Skeletal muscle satellite cell (primary cell): ENCODE measurements around the gene HDAC5.
A peak's percentile ranks its signal among the peaks of the same experiment; 100 is the strongest.

Experiments
- H3K27me3 ChIP-seq: 2 replicates; pipeline ENCODE4 v1.7.0; 2013; ENCODE audit warnings: low read length; ENCODE audit not compliant: control insufficient read depth, insufficient read depth
- H3K36me3 ChIP-seq: 2 replicates; pipeline ENCODE4 v1.7.0; 2013; ENCODE audit warnings: mild to moderate bottlenecking, control low read depth, low read length; ENCODE audit not compliant: insufficient read depth
- H3K4me1 ChIP-seq: 2 replicates; pipeline ENCODE4 v1.7.0; 2013; ENCODE audit warnings: low read length; ENCODE audit not compliant: control insufficient read depth, insufficient read depth
- H3K4me2 ChIP-seq: 2 replicates; pipeline ENCODE4 v1.7.0; 2013; ENCODE audit warnings: mild to moderate bottlenecking, low read length
- H3K4me3 ChIP-seq: 2 replicates; pipeline ENCODE4 v1.7.0; 2013; ENCODE audit warnings: low read length
- H3K9ac ChIP-seq: 2 replicates; pipeline ENCODE4 v1.7.0; 2013; ENCODE audit warnings: mild to moderate bottlenecking, low read depth, low read length, moderate library complexity
- H3K9me3 ChIP-seq: replicated peaks from 2 replicates; pipeline ENCODE4 v1.7.0; 2013; ENCODE audit warnings: mild to moderate bottlenecking, control low read depth, low read length

Gene HDAC5

DNA sequence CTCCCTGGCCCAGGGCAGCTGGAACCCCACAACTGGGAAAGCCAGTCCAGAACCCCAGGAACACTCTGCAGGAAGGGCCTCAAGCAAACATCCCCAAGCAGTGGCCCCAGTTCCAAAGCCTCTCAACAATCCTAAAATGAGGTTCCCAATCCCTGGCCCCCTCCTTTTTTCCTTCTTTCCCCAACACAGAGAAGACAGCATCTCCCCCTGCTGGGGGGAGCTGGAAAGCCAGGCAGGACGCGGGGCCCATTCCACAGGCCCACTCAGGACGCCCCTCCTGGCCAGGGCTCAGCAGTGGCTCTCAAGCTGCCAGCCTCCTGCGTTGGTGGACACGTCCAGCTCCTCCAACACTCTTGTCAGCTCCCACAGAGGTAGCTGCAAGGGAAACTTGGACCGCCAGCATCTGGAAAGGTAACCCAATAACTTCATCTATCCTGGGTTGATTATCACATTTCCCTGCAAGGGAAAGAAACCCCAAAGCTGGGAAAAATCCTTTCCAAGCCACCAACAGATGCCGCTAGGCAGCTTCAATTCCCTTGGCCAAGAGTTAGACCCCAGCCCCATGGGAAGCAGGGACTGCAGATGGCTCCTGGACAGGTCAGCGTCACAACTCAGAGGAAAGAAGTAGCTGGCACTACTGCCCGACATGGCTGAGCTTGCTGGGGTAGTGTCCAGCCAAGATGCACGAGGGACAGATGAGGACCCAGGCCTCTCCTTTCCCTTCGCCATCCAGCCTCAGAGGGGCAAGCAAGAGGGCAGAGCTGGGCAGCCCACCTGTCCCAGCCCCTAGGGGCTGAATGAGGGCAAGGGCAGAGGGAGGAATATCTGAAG is 7.6 kb downstream of the HDAC5 start:
- peaks cover 10% of the 10 kb centered on the region for H3K4me1 ChIP-seq
- H3K9me3 ChIP-seq = no peaks in the 10 kb centered on the region
- H3K4me2 ChIP-seq = no peak overlapping the region
- H3K27me3 ChIP-seq = no peaks in the 10 kb centered on the region
- H3K4me3 ChIP-seq = no peak overlapping the region
- H3K36me3 ChIP-seq = peaks cover 3% of the 10 kb centered on the region
- no peak overlapping the region for H3K9ac ChIP-seq

DNA sequence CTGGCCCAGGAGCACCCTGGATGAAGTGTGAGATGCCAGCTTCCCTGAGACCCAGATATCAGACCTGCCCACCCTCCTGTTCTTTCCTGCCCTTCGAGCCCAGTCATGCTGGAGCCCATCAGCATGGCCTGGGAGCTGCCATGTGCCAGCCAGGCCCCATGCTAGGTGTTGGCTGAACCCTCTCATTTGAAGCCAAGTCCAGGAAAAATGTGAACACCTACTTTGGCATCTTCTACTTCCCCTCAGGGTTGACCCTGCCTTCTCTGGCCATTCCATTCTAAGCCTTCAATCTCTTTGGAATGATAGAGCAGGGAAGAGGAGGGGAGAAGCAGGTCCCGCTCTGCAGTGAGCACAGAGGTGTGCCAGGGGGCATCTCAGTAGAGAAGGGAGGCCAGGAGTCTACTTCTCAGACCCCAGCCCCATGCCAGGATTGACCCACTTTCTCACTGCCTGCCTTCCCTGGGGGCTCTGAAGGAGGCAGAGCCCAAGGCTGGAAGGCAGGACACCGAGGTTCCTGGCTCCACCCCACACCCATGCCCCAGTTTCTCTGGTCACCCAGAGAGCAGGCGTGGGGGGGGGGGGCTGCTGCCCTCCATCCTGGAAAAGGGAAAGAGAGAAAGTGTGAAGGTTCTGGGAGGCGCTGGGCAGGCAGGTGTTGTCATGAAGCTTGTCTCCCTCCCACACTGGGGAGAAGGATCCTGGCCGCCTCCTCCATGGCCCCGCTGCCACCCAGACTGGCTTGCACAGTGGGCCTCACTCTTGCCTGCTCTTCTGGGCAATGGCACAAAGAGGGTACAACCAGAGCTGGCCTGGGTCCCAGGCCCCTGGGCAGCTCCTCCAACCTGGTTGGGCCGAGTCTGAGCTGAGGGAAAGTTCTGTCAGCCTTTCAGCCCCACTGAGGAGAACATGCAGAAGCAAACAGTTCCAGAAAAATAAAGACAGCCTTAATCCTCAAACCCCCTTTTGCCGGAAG is 9.3 kb downstream of the HDAC5 start:
- H3K4me3 ChIP-seq = no peak overlapping the region
- no peak overlapping the region for H3K4me2 ChIP-seq
- H3K4me1 ChIP-seq = peaks cover 27% of the 10 kb centered on the region
- H3K9me3 ChIP-seq = no peaks in the 10 kb centered on the region
- no peak overlapping the region for H3K9ac ChIP-seq
- H3K27me3 ChIP-seq = no peaks in the 10 kb centered on the region
- H3K36me3 ChIP-seq = peaks cover 3% of the 10 kb centered on the region

GRCh38 chr17:44113382-44113781 is 10.1 kb downstream of the HDAC5 start:
- Histone ChIP-seq H3K36me3 (peaks cover 3% of the 10 kb centered on the region), H3K9ac (no peak overlapping the region), H3K4me3 (no peak overlapping the region)

GRCh38 chr17:44112284-44113280 is 10.9 kb downstream of the HDAC5 start:
- Histone ChIP-seq H3K4me2 (no peak overlapping the region), H3K9ac (no peak overlapping the region), H3K27me3 (no peaks in the 10 kb centered on the region), H3K9me3 (no peaks in the 10 kb centered on the region), H3K4me3 (no peak overlapping the region), H3K4me1 (peaks cover 40% of the 10 kb centered on the region), H3K36me3 (peaks cover 3% of the 10 kb centered on the region)

More at GRCh38 chr17:44113382-44113781, 10.1 kb downstream of the HDAC5 start:
- Histone ChIP-seq H3K27me3 (no peaks in the 10 kb centered on the region), H3K9me3 (no peaks in the 10 kb centered on the region), H3K4me2 (no peak overlapping the region), H3K4me1 (peaks cover 32% of the 10 kb centered on the region)

- no peaks in the 10 kb centered on the region for H3K27me3 ChIP-seq
- no peak overlapping the region for H3K9ac ChIP-seq
- H3K4me1 ChIP-seq = peaks cover 46% of the 10 kb centered on the region
- no peak overlapping the region for H3K4me2 ChIP-seq
- H3K36me3 ChIP-seq = peaks cover 3% of the 10 kb centered on the region
- H3K9me3 ChIP-seq = no peaks in the 10 kb centered on the region
- H3K4me3 ChIP-seq = no peak overlapping the region
These were observed 11.7 kb downstream of the HDAC5 start for GRCh38 chr17:44111777-44112176.

DNA sequence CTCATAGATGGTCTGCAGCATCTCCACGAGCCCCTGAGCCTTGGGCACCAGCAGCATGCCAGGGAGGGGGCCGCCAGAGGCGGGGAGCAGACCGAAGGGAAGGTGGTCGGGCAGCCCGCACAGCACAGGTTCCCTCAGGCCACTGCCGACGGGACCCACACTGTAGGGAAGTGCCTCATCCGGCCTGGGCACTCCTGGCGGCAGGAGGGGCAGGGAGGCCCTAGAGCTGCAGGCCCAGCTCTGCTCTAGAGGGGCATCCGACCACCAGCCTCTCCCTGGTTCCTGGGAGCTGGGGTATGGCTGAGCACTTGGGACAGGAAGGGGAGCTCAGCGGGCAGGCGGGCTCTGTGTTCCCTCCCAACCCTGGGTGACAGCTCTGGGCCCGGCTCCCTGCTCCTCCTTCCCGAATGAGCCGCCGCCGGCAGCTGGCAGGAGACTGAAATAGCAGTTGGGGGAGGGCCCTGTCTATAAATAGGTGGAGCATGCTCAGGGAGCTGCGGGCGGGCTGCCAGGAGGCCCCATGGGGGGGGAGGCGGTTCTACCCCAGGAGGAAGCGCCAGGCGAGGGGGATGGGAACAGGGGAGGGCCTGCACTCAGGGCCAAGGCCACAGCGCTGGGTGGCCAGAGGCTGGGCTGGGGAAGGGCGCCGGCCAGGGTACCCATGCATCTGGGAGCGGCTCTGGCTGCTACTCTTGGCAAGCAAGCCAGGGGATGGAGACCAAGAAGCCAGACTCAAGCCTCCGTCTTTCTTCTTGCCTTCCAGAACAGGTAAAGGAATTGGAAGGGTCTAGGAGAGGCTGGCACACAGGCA is 12.4 kb downstream of the HDAC5 start:
- Histone ChIP-seq H3K27me3 (no peaks in the 10 kb centered on the region), H3K4me1 (peaks cover 47% of the 10 kb centered on the region), H3K4me2 (peak overlapping the region; percentile 84), H3K36me3 (peaks cover 3% of the 10 kb centered on the region), H3K9me3 (no peaks in the 10 kb centered on the region), H3K9ac (peak overlapping the region; percentile 80), H3K4me3 (peak overlapping the region; percentile 68)

DNA sequence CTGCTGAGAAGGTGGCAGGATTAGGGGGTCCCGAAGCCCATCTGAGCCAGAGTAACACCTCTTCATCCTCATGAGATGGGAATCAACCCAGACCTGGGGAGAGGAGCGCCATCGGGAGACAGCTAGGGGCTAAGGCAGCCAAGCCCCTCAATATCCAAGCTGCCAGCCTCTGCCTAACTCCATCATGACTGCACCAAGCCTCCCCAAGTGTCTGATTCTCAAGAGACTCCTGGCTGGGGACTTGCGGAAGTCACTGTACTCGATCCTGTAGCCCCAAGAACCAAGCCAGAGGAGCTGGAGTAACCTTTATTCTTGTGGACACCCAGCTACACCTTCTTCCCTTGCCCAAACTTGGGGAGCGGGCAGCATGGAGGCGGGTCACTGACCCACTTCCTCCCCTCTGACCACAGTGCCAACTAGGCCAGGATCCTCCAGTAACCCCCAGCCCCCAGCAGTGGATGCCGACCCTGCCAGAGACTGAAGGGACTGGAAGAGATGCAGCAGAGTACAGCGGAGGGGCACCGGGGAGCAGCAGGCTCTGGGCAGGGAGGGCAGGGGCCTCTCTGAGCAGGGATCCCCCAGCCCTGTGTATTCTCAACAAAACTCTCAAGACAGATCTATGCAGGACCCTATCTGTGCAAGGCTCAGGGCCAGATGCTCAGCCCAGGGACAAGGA is 13.3 kb downstream of the HDAC5 start:
- Histone ChIP-seq H3K4me2 (peak overlapping the region; percentile 84), H3K4me3 (peak overlapping the region; percentile 68), H3K9ac (peak overlapping the region; percentile 80), H3K36me3 (peaks cover 3% of the 10 kb centered on the region), H3K9me3 (no peaks in the 10 kb centered on the region), H3K27me3 (no peaks in the 10 kb centered on the region), H3K4me1 (peaks cover 55% of the 10 kb centered on the region)

GRCh38 chr17:44109312-44109630 is 14.2 kb downstream of the HDAC5 start:
- Histone ChIP-seq H3K27me3 (no peaks in the 10 kb centered on the region), H3K9me3 (no peaks in the 10 kb centered on the region), H3K9ac (peak overlapping the region; percentile 80), H3K4me3 (peak overlapping the region; percentile 68), H3K4me1 (peaks cover 55% of the 10 kb centered on the region), H3K4me2 (peak overlapping the region; percentile 84), H3K36me3 (no peaks in the 10 kb centered on the region)

DNA sequence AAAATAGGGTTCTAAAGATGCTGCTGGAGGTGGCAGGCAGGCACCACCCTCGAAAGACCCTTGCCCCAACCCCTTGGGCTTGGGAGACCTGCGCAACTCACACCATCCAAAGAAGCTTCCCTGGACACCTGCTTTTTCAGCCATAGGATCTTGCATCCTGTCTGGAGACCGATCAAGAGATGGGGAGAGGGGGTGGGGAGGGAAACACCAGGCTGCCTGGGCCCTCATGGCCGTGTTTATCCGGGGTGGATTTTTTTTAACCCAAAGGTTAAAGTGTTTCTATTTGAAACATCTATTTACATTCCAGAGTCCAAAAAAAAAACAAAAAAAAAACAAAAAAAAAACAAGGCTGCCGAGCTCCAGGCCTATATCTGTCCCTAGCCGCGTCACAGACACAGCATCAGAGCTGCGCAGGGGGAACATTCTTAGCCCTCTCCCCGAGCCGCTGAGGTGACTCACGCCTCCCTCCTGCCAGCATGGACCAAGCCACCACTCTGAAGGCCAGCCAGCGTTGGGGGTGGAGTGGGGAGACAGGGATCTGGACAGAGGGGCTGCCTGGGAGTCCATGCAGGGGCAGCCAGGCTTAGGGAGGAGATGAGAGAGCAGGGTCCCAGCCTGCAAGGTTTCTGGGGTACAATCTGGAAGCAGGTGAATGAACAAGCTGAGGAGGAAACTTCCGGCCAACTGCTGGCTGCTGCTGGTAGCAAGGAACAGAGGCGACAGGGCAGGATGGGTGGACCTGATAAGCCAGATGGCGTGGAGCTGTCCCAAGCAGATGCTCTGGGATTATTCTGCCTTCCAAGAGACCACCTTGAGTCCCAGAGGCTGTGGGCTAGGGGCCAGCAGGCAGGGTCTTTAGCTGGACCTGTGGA is 14.8 kb downstream of the HDAC5 start:
- Histone ChIP-seq H3K9me3 (no peaks in the 10 kb centered on the region), H3K27me3 (no peaks in the 10 kb centered on the region), H3K4me3 (peak overlapping the region; percentile 68), H3K9ac (peak overlapping the region; percentile 80), H3K4me1 (peaks cover 55% of the 10 kb centered on the region), H3K36me3 (no peaks in the 10 kb centered on the region), H3K4me2 (peak overlapping the region; percentile 84)
